Raji (cell line): ENCODE results near the gene HES6.

ENCODE experiments used
- POLR2A ChIP-seq: IDR thresholded peaks from 2 replicates; pipeline ENCODE4 v1.6.1; 2011; ENCODE audit warnings: low read depth, low read length, control low read depth; ENCODE audit not compliant: insufficient read depth

The HES6 gene

GRCh38 chr2:238235331-238235732 lies 4.5 kb downstream of the HES6 start:
- TF ChIP-seq POLR2A, result no peak

DNA sequence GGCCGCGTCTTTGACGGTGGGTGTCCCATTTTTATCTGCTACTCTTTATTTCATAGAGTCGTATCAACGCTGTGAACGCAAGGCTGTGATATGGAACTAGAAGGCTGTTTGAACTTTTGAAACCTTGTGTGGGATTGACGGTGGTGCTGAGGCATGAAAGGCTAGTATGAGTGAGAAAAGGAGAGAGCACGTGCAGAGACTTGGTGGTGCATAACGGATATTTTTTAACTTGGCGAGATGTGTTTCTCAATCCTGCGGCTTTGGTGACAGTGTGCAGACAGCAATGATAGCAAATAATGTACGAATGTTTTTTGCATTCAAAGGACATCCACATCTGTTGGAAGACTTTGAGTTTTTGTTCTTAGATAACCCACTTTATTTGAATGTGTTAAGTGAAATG lies 6.2 kb downstream of the HES6 start:
- no peak for TF ChIP-seq POLR2A

DNA sequence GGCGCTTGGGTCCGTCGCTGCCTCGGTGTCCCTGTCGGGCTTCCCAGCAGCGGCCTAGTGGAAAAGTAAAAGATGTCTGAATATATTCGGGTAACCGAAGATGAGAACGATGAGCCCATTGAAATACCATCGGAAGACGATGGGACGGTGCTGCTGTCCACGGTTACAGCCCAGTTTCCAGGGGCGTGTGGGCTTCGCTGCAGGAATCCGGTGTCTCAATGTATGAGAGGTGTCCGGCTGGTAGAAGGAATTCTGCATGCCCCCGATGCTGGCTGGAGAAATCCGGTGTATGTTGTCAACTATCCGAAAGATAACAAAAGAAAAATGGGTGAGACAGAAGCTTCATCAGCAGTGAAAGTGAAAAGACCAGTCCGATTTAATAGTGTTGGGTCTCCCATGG lies 8.0 kb downstream of the HES6 start:
- no peak for TF ChIP-seq POLR2A

DNA sequence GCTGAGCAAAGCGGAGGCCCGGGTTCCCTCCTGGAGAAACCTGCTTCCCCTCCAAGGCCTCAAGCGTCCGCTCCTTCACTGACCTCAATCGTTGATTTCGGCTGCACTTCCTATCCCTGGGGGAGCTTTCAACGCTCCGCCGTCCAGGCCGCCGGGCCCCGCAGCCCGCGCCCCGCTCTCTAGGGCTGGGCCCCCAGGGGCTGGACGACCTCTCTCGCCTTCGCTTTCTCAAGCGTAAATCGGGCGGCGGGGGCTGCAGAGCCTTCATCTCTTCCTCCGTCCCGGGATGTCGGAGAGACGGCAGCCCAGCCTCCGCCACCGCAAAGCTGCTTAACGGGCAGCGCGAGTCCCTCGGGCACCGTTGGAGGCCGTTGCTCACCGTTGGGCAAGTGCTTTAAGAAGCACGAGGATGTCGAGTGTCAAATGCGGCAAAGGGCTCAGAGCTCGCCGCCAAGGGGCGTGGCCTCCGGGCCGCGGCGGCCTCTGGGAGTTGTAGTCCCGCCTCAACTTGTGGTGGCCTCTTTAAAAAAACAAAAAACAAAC lies 8.5 kb downstream of the HES6 start:
- TF ChIP-seq POLR2A, result no peak

- no peak for TF ChIP-seq POLR2A
These were observed 9.1 kb downstream of the HES6 start for GRCh38 chr2:238230699-238231098.

DNA sequence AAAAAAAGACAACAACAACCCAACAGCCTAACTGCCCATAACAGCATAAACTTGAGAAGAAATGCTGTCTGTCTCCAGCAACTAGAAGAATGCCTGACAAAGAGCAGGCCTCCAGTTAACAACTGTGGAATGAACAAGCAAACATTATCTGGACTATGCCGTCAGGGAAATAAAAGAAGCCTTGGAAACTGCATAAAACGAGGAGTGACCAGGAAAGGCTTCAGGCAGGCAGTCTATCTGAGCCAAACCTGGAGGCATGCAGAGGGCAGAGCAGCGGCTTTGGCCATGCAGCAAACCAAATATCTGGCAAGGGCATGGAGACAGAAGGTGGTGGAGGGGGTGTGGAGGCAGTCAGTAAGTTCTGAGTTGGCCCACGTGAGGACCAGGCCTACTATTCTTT lies 11.1 kb downstream of the HES6 start:
- no peak for TF ChIP-seq POLR2A

DNA sequence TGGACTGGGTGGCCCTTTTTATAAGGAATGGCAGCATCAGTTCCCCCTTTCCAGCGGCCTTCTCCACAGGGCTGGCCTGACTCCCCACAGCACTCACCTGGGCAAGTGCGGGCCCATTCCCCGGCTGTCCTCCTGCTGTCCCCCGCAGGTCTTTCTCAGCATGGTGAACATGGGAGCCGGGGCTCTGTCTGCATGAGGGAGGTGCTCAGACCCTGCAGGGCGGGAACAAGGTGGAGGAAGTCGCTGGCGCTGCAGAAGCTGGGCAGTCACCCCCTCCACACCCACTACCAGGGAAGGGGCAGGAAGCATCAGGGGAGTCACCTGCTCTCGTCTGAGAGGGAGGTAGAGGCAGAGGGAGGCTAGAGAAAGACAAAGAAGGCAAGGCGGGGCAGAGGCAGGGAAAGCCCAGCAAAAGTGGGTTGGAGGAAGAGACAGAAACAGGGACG lies 12.2 kb downstream of the HES6 start:
- TF ChIP-seq POLR2A, result no peak

DNA sequence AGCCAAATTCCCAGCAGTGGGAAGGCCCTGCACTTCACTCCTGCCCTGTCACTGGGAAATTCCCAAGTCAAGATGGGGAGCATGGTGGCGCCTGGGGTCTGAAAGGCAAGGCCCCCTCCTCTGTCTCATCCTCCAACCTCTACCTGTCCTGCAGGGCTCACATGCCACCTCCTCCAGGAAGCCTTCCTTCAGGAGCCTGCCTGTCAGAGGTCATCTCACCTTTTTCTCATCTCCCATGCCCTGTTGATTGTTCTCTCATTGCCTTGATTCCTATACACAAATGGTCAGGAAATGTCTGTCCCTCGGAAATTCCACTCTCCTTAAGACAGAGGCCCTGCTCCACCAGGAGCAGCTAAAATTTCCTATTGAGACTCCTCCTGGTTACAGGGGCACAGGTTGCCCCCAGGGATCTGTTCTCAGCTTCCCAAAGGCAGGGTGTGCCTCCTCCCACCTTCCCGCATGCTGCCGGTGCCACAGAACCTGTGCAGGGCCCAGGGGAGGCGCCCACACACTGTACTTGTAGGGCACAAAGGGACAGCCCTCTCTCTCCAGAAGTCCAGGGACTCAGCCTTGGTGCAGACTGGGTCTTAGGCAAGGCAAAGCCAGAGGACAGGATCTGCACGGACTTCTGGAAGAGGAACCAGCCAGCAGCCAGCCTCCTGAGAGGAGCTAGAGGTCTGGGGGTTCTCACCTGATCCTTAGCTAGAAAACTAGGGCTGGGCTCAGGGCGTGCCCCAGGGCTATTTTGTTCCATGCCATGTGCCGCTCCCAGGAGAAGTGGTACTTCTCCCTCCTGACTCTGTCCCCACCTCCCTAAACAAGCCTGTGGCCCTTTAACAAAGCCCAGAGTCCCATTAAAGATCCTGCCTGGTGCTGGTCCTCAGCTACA lies 12.9 kb downstream of the HES6 start:
- TF ChIP-seq POLR2A, result no peak

- TF ChIP-seq POLR2A, result no peak
These were observed 13.7 kb downstream of the HES6 start for GRCh38 chr2:238225911-238226697.

- TF ChIP-seq POLR2A, result no peak
These were observed 14.7 kb downstream of the HES6 start for GRCh38 chr2:238225121-238225520.

GRCh38 chr2:238224356-238225035 lies 15.3 kb downstream of the HES6 start:
- no peak for TF ChIP-seq POLR2A

DNA sequence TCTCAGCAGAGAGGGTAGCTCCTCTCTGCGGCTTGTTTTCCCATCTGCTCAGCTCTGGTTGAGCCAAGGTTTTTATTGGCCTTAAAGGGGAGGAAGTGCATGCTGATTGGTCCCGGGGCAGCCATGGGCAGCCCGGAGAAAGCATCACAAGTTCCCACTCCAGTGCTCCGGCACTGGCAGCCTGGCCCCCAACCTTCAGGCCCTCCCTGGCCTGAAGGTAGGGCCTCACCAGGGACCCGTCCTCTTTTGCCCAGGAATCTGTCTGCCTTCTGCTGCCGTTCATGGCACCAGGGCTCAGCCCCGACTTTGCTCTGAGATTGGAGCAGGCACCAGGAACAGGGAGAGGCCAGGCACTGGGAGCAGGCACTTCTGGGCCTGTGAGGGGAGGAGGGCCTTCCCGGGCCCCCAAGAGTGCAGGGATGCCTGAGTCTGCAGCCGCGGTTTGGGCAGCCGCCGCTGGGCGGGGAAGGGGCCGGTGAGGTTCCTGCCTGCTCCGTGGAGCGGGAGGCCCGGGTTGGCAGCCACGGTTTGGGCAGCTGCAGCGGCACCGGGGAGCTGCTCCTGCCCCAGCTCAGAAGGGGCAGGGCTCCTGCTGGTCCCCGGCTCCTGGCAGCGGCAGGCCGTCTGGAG lies 18.8 kb downstream of the HES6 start:
- TF ChIP-seq POLR2A, result no peak

GRCh38 chr2:238220274-238220891 lies 19.5 kb downstream of the HES6 start:
- no peak for TF ChIP-seq POLR2A

GRCh38 chr2:238216651-238217184 lies 23.1 kb downstream of the HES6 start:
- no peak for TF ChIP-seq POLR2A
